AG10803 (cell line): Measurements from ENCODE around the gene POLR1E.

ENCODE experiments used
- DNase-seq: peaks from one replicate; pipeline ENCODE4 v3.0.0; 2010; ENCODE audit warnings: low read depth
- H3K4me3 ChIP-seq: 2 replicates; pipeline ENCODE4 v1.5.1; 2011; ENCODE audit warnings: mild to moderate bottlenecking, low read length, control low read depth
- CTCF ChIP-seq: conservative IDR thresholded peaks from 2 replicates; pipeline ENCODE4 v1.5.1; 2011; ENCODE audit warnings: mild to moderate bottlenecking, low read length, control low read depth, inconsistent platforms

POLR1E gene

GRCh38 chr9:37443566-37443965 is 42.2 kb upstream of the POLR1E start:
- no peak for DNase-seq
- no peak overlapping the region for H3K4me3 ChIP-seq
- no peak for TF ChIP-seq CTCF

DNA sequence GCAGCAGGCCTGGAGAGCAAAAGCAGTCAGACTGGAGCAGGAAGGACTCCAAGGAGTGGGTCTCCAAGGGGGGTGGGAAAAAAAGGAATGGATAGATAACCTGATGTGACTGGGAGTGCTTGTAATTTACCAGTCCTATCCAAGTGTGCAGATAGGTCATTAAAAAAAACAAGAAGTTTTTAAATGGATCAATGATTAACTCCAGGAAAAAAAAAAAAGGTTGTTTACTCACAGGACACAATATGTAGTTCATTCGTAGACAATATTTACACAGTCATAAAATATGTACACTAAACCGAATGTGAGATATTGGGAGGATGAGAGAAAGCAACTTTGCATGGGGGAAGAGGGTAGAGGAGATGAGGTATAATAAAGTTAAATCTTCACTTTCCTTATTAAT is 40.9 kb upstream of the POLR1E start:
- H3K4me3 ChIP-seq, result no peak overlapping the region
- no peak for TF ChIP-seq CTCF
- DNase-seq, result no peak

DNA sequence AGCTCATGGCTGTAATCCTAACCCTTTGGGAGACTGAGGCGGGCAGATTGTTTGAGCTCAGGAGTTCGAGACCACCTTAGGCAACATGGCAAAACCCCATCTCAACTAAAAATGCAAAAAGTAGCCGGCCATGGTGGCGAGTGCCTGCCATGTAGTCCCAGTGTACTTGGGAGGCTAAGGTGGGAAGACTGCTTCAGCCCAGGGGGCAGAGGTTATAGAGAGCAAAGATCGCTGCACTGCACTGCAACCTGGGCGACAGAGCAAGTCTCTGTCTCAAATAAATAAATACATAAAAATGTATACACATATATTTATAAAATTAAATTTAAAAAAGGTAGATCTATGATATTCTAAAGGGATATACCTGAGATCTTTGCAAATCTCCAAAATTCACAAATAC is 39.9 kb upstream of the POLR1E start:
- no peak for DNase-seq
- no peak for TF ChIP-seq CTCF
- H3K4me3 ChIP-seq, result no peak overlapping the region

DNA sequence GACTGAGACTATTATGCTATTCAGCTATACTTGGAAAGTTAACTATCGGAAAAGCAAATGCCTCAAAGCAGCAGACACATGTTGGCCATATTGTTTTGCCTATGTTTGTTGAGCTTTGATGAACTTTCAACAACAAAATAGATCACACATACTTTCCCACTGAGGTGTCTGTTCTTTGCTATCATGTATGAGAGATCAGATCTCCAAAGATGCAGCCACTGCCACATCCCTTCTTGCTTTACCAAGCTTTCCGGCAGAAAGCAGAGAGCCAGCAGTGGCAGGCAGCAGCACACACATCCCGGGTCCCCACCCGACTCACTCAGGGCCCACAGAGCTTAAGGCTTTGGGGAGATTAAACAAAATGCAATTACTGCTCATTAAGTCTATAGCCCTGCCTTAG is 39.3 kb upstream of the POLR1E start:
- TF ChIP-seq CTCF, result no peak
- DNase-seq, result no peak
- H3K4me3 ChIP-seq, result no peak overlapping the region

GRCh38 chr9:37447111-37447510 is 38.6 kb upstream of the POLR1E start:
- no peak for DNase-seq
- no peak overlapping the region for H3K4me3 ChIP-seq
- TF ChIP-seq CTCF, result no peak

DNA sequence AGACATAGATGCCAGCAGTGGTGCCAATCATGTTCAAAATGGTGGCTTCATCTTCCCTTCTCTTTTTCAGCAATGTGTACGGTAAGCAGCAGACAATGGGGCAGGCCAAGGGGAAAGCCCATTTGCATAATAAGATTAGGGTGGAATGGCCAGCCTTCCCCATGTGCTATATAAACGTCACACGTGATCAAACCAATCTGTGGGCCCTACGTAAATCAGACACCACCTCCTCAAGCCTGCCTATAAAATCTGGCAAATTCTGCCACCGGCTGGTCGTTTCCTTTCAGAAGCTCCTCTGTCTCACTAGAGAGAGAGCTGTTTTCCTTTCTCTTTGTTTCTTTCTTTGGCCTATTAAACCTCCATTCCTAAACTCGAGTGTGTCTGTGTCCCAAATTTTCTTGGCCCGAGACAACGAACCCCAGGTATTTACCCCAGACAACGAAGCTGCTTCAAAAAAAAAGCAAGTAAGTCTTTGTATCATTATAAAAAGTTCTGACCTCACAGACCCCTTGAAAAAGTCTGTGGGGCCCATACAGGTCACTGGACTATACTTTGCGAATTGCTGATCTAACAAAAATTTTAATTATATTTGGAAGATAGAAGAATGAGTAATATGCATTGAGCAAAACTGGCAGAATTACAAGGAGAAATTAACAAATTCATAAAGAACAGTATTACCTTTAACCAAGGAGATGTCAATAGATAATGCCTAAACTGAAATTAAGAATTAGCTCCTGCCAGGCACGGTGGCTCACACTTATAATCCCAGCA is 35.7 kb upstream of the POLR1E start:
- no peak for TF ChIP-seq CTCF
- no peak for DNase-seq
- H3K4me3 ChIP-seq, result no peak overlapping the region

DNA sequence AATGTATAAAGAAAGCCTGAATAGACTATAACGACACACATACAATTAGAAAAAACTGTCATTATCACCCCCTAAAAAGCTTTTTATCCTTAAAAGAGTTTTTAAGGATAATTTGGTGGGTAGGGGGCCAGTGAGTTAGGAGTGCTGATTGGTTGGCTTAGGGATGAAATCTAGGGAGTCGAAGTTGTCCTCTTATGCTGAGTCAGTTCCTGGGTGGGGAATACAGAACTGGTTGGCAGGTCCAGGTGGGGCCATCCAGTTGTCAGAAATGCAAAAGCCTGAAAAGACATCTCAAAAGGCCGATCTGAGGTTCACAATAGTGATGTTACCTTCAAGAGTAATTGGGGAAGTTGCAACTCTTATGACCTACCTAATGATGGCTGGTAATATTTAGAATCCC is 34.1 kb upstream of the POLR1E start:
- no peak for TF ChIP-seq CTCF
- no peak overlapping the region for H3K4me3 ChIP-seq
- DNase-seq, result no peak
